ENCODE data around the gene XRN2. TPM values are rescaled to one million over a fixed set of nuclear protein-coding genes. Genes with fewer than 3 reads are reported as not detected.

XRN2 gene
- total RNA-seq, 1 experiment from 2014 or later: 76.8 TPM

DNA sequence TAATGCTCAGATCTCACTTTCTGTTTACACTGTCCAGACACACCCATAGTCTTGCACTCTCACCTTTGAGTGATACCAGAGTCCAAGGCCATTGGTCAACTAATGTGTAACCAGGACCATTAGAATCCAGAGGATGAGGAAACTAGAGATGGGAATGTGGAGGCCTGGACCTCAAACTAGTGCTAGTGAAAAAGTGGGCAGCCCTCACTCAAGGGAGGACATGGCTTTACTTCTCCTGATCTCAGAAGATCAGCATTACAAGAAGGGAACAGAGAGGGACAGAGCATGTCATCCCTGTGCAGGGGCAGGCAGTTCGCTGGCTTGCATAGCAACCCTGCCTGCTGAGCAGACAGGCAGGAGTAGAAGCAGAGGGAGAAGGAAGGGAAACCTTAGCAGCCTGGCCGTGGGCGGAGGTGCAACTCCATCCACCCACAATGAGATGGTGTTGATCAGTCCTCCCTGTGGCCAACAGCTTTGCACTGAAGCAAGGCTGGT, 22.6 kb upstream of the XRN2 start:
- no peaks in the 10 kb centered on the region for H3K9me2 ChIP-seq (replicated peaks; ENCODE audit: low read length)
- no TSS peak for BruUV-seq (replicated peaks)
- CTCF ChIA-PET: no interaction called here
- H3K27me3 ChIP-seq (ENCODE audit: low read length): peaks cover 21% of the 10 kb centered on the region; the same call in 1 of the 2 replicates
- ATAC-seq: no peak
- no peak overlapping the region for H3K27ac ChIP-seq (ENCODE audit: low read length)
- H3F3A ChIP-seq (ENCODE audit: low read length, unreplicated experiment): no peaks in the 10 kb centered on the region
- no peaks in the 10 kb centered on the region for H3K4me1 ChIP-seq (ENCODE audit: insufficient read depth, low read length)
- POLR2A ChIA-PET (ENCODE audit: unreplicated experiment): no interaction called here
- H3K4me3 ChIP-seq (ENCODE audit: low read length): no peak overlapping the region
- H3K9ac ChIP-seq (ENCODE audit: low read length): no peak overlapping the region
- H3K9me3 ChIP-seq (ENCODE audit: low read length): no peaks in the 10 kb centered on the region
- intact Hi-C loops (cut with micrococcal nuclease): no loop called here
- H2AFZ ChIP-seq (ENCODE audit: low read length): no peak overlapping the region
- no peak for DNase-seq
- H3K79me2 ChIP-seq (ENCODE audit: low read length): no peaks in the 10 kb centered on the region
- H3K4me2 ChIP-seq (ENCODE audit: low read length): no peak overlapping the region
- no peaks in the 10 kb centered on the region for H3K36me3 ChIP-seq (ENCODE audit: low read depth, low read length)
- H4K20me1 ChIP-seq (ENCODE audit: low read length): no peaks in the 10 kb centered on the region
- TF ChIP-seq EZH2phosphoT487 (IDR thresholded peaks at IDR 0.05; ENCODE audit: borderline replicate concordance, low read length) (no peak), EZH2 (IDR thresholded peaks at IDR 0.05; ENCODE audit: low read length, unreplicated experiment) (no peak)
- TF ChIP-seq, protein P1, sequence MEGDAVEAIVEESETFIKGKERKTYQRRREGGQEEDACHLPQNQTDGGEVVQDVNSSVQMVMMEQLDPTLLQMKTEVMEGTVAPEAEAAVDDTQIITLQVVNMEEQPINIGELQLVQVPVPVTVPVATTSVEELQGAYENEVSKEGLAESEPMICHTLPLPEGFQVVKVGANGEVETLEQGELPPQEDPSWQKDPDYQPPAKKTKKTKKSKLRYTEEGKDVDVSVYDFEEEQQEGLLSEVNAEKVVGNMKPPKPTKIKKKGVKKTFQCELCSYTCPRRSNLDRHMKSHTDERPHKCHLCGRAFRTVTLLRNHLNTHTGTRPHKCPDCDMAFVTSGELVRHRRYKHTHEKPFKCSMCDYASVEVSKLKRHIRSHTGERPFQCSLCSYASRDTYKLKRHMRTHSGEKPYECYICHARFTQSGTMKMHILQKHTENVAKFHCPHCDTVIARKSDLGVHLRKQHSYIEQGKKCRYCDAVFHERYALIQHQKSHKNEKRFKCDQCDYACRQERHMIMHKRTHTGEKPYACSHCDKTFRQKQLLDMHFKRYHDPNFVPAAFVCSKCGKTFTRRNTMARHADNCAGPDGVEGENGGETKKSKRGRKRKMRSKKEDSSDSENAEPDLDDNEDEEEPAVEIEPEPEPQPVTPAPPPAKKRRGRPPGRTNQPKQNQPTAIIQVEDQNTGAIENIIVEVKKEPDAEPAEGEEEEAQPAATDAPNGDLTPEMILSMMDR (conservative IDR thresholded peaks at IDR 0.05; ENCODE audit: low read depth, low read length): no peak

DNA sequence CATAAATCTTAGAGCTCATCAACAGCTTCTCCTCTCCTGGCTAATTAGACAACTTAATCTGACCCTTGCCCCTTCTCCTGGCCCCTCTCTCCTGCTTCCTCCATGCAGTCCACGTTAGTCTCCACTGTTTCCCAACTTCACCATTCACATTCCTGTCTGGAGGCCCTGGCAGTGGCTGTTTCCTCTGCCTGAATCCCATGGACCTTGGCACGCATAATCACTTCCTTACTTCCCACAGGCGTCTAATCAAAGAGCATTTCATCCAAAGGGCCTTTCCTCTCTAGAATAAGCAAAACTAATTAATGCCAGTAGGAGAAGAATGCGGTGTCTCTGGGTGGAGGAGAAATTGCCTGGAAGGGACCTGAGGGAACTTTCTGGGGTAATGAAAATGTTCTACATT, 16.4 kb upstream of the XRN2 start:
- TF ChIP-seq EZH2phosphoT487 (IDR thresholded peaks at IDR 0.05; ENCODE audit: borderline replicate concordance, low read length) (no peak), EZH2 (IDR thresholded peaks at IDR 0.05; ENCODE audit: low read length, unreplicated experiment) (no peak)
- TF ChIP-seq, protein P1 (conservative IDR thresholded peaks at IDR 0.05; ENCODE audit: low read depth, low read length): no peak
- ChIA-PET CTCF (no interaction called here), POLR2A (ENCODE audit: unreplicated experiment) (no interaction called here)

DNA sequence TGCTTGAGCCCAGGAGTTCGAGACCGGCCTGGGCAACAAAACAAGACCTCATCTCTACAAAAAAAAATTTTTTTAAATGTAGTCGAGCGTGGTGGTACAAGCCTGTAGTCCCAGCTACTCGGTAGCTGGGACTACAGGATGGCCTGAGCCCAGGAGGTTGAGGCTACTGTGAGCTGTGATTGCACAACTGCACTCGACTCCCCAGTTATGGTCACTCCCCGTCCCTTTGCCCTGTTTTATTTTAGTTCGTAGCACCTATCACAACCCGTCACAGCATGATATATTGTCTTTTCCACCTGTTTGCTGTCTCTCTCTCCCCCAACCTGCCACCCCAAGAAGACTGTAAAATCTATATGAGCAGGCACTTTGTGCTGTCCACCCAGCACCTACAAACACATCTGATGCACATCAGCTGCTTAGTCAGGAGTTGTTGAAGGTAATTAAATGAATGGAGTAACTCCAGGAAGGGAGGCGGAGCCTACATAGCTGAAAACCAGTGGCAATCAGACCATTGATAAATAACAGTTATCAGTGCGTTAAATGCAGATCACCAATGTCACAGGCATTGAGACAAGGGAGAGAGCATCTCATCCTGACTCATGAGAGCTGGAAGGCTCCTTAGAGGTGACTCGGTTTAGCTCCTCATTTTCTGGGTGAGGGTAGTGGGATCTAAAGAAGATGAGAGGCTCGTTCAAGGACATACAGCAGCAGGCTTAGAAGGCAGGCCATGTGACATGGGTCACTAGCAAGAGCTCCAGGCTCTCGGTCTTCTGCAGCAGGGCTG, 14.4 kb upstream of the XRN2 start:
- H3K36me3 ChIP-seq (ENCODE audit: low read depth, low read length): no peaks in the 10 kb centered on the region
- no peaks in the 10 kb centered on the region for H4K20me1 ChIP-seq (ENCODE audit: low read length)
- intact Hi-C loops (cut with micrococcal nuclease): no loop called here
- no peak overlapping the region for H2AFZ ChIP-seq (ENCODE audit: low read length)
- no peaks in the 10 kb centered on the region for H3K9me3 ChIP-seq (ENCODE audit: low read length)
- ChIA-PET POLR2A (ENCODE audit: unreplicated experiment) (no interaction called here), CTCF (no interaction called here)
- H3K4me2 ChIP-seq (ENCODE audit: low read length): no peak overlapping the region
- BruUV-seq (replicated peaks): no TSS peak
- H3F3A ChIP-seq (ENCODE audit: low read length, unreplicated experiment): no peaks in the 10 kb centered on the region
- ATAC-seq: no peak
- no peaks in the 10 kb centered on the region; the same call in 1 of the 2 replicates for H3K4me1 ChIP-seq (ENCODE audit: insufficient read depth, low read length)
- H3K79me2 ChIP-seq (ENCODE audit: low read length): no peaks in the 10 kb centered on the region
- TF ChIP-seq EZH2phosphoT487 (IDR thresholded peaks at IDR 0.05; ENCODE audit: borderline replicate concordance, low read length) (no peak), EZH2 (IDR thresholded peaks at IDR 0.05; ENCODE audit: low read length, unreplicated experiment) (no peak)
- TF ChIP-seq, protein P1 (conservative IDR thresholded peaks at IDR 0.05; ENCODE audit: low read depth, low read length): no peak
- H3K9ac ChIP-seq (ENCODE audit: low read length): no peak overlapping the region
- no peaks in the 10 kb centered on the region for H3K27me3 ChIP-seq (ENCODE audit: low read length)
- no peaks in the 10 kb centered on the region for H3K9me2 ChIP-seq (replicated peaks; ENCODE audit: low read length)
- H3K4me3 ChIP-seq (ENCODE audit: low read length): no peak overlapping the region
- DNase-seq: no peak
- H3K27ac ChIP-seq (ENCODE audit: low read length): no peak overlapping the region

More for the DNA sequence above, 16.4 kb upstream of the XRN2 start:
- no peak for ATAC-seq
- Histone ChIP-seq H4K20me1 (ENCODE audit: low read length) (no peaks in the 10 kb centered on the region), H3K36me3 (ENCODE audit: low read depth, low read length) (no peaks in the 10 kb centered on the region), H3K4me3 (ENCODE audit: low read length) (no peak overlapping the region), H3K4me1 (ENCODE audit: insufficient read depth, low read length) (no peaks in the 10 kb centered on the region; the same call in 1 of the 2 replicates), H3K9me2 (replicated peaks; ENCODE audit: low read length) (no peaks in the 10 kb centered on the region), H2AFZ (ENCODE audit: low read length) (no peak overlapping the region), H3F3A (ENCODE audit: low read length, unreplicated experiment) (no peaks in the 10 kb centered on the region), H3K9me3 (ENCODE audit: low read length) (no peaks in the 10 kb centered on the region), H3K9ac (ENCODE audit: low read length) (no peak overlapping the region), H3K79me2 (ENCODE audit: low read length) (no peaks in the 10 kb centered on the region), H3K4me2 (ENCODE audit: low read length) (no peak overlapping the region), H3K27ac (ENCODE audit: low read length) (no peak overlapping the region), H3K27me3 (ENCODE audit: low read length) (no peaks in the 10 kb centered on the region)
- no TSS peak for BruUV-seq (replicated peaks)
- DNase-seq: no peak
- intact Hi-C loops (cut with micrococcal nuclease): no loop called here

All from PC-3 (cell line).